NOMO-1 treated with DMSO at 0.1 percent for 48 hours (cell line): ENCODE measurements around the gene SLC22A17.

ENCODE experiments used
- DNase-seq: peaks from one replicate; lab custom pipeline; 2025; ENCODE audit not compliant: unreplicated experiment; lab: John Stamatoyannopoulos, UW

SLC22A17 gene

DNA sequence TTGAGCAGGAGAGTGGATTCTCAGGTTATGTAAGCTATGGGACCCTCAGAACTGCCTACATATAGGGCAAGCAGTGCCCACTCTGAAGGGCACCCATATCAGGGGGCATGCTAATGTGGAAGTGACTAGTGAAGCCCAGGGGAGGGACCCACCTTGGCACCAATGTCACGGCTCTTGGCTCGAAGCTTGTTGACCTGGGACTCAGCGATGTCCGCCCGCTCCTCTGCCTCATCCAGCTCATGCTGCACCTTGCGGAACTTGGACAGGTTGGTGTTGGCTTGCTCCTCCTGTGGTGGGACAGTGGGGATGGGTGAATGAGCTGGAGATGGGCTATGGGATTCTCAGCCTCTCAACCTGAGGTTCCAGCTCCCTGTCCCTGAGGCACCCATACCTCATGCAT lies 29.6 kb upstream of the SLC22A17 start:
- no peak for DNase-seq

DNA sequence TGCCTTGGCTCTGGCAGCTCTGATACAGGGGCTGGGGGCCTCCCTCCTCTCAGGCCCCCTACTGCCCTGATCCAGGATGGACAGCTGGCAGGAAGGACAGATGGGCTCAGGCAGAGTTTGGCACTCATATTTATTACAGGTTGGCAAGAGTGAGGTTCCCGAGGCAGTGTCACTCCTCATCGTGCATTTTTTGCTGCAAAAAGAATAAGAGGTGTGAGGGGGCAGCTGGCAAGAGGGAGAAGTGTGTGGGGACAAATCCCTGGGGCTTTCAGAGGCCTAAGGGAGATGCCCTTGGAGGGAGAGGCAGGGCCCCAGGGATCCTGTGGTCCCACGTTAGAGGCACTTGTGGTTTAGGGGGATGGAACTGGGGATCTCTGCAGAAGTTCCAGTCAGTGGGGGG lies 29.2 kb upstream of the SLC22A17 start:
- peak; percentile 85 for DNase-seq

DNA sequence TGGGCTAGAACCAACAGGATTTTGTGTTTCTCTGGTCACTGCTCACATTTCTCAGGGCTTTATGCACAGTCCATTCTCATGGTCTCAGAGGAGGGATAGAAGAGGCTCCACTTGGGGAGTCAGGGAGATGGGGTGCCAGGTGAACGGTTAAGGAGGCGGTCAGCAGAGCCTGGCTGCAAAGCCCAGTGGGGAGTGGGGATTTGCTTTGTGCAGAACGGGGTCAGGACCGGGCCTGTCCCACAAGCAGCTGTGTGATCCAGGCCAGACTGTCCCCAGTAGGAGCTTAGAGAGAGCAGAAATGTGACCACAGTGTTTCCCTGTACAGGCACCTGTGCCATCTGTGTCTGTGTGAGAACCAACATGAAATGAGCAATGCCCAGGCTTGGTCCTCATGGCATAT lies 28.3 kb upstream of the SLC22A17 start:
- no peak for DNase-seq

DNA sequence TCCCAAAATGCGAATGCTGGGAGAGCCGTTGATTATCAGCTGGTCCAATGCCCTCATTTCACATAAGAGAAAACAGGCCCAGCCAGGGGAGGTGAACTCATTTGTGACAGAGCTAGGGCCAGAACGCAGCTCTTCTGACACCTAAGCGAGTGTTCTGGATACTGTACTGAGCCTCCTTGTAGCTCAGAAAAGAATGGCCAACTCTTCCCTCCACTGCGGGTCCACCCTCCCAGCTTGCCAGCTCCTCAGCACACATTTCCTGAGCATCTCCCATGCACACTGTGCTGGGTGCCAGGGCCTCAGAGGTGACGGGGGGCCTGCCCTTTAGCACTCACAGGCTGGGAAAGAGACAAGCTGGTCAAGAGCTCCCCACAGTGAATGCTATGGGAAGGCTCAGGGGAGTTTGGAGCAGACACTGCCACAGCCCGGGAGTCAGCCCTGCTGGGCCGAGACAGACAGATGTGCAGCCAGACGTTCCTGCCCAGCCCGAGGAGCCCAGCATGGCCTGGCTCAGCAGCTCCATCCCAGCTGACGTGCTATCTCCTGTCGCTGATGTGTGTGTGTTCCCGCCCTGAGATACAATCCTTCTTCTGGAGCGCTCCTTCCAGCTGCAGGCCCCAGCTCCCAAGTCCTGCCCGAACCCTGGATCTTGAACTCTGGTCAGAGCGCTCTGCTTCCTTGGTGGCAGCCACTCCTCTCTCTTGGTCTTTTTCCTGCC lies 27.7 kb upstream of the SLC22A17 start:
- no peak for DNase-seq

DNA sequence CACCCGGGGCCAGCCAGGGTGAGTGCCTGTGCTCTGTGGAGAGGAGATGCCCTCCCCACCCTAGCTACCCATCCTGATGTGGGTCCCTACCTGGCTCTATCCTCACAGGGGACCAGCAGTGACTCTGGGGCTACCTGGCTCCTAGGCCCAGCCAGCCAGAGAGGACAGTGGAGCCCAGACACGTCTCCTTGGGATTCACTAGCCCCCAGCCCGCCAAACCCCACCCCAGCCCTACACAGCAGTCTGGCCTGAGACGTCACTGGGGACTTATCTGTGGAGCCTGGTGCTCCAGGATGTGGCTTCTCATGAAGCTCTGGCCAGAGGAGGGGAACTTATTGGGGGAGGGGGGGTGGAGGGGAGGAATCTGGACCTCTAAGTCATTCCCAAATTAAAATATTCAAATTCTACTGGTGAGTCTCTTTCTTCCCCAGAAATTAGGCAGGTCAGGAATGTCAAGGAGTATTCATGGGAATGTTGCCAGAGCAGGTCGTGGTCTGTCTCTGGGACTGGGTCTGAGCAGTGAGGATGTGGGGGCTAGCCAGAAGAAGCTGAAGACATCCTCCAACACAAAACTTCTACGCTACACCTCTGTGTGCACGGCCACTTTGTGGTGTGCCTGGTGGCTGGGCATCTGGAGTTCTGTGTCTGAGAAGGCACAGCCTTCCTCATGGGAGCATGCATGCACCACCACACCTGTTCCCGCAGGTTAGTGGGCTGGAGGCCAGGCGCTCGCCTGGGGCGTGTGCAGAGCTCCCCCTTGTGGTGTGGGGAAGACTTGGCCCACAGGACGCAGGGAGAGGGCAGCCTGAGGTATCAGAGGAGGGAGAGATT lies 26.9 kb upstream of the SLC22A17 start:
- DNase-seq, result no peak

DNA sequence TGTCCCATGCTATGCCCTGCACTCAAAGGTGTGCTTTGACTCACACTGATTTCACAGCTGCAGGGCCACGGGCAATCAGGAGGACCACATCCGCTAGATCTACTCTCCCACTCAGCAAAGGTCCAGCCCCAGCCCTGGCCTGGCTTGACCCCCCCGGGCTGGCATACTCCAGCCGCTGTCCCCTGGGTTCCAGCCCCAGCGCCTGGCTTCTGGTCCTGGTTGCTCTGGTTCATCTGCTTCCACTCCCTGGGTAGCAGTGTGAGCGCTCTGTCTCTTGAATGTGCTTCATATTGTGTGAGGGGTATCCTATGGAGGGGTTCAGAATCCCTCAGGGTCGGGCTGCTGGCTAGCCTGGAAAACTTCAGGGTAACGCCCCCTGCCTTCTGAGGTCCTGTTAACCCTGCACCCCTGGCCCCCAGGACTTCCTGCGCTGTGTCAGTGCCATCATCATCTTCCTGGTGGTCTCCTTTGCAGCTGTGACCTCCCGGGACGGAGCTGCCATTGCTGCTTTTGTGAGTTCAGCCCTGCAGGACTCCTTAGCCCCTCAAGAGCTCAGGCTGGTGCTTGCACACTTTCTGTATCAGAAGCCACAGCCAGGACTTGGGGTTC lies 26.0 kb upstream of the SLC22A17 start:
- no peak for DNase-seq

DNA sequence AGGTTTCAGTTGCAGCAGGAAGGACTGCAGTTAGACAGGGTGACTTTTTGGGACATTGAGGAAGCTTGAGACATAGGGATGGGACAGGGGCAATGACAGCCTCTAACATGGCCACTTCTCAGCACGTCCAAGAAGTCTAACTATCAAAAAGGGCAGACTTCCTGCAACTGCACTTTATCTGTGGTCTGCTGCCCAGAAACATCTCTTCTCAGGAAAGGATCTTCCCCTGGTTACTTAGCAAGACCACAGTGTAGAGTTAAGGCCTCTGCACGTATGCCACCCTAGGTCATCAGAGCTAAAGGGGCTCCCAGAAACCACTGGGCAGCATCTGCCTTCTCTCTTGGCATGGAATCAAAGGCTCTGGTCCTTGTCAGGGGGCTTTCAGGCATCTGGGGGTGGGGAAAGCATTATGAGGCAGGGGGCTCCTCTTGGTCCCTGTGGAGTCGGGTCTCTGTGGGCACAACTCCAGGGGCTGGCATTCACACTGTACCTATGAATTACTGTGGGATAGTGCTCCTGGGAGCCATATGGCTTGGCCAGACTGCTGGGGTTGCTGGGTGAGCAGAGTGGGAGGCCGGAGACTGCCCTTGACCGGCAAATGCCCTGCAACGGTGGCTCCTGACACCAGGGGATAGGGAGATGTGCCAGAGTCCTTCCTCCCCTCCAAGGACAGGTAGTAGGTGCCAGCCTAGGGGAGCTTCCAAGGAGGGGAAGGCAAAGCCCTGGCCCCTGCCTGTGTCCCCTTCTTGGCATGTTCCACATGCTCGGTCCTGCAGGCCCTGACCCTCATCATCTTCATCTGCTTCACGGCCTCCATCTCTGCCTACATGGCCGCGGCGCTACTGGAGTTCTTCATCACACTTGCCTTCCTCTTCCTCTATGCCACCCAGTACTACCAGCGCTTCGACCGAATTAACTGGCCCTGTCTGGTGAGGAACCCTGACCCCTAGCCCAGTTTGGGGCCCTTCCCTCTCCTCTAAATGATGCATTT lies 25.2 kb upstream of the SLC22A17 start:
- DNase-seq, result no peak

DNA sequence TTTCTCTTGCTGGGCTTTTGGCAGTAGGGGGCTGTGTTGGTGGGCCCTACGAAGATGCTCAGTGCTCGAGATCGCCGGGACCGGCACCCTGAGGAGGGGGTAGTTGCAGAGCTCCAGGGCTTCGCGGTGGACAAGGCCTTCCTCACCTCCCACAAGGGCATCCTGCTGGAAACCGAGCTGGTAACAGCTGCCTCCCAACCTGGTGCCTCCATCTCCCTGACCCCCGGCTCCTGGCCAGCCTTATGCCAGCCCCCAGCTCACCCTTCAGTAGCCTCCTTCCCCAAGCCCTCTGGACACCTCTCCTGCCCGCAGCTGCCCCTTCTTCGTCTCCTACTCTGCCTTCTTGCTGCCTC lies 24.5 kb upstream of the SLC22A17 start:
- DNase-seq, result no peak

DNA sequence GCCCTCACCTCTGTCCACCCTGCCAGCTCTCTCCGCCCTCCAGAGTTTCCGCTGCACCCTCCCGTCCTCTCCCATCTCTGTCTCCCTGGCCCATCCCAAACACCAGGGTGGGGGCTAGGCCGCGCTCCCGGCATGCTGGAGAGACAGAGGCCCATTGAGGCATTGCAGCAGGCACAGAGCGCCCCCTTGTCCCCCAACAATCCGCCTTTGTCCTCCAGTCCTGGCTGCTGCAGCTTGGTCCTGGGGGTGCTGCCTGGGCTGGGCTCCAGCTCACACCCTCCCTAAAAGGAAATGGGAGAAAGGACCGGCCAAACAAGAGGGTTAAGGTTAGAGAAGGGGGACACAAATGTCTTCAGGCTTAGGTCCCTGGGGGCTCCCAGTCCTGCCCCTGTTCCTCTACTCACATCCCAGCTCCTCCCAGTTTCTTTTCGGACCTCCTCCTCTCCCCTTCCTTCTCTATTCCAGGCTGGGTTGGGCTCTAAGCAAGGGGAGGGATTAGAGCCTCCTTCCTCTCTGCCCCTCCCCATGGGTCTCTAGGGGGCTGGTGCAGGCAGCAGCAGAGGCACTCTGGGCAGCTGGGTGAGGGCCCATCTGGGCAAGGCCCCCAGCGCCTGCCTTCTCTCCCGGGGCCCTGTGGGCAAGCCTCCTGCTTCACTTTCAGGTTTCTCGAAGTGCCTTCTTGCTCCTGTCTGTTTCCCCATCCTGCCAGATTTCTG lies 24.0 kb upstream of the SLC22A17 start, which contains the start of gene CMTM5:
Gene CMTM5 (plus strand): TSS at position 565 of the 716 bp plus-strand sequence. CDS start 206 bp downstream, outside the sequence.
- DNase-seq, result no peak

DNA sequence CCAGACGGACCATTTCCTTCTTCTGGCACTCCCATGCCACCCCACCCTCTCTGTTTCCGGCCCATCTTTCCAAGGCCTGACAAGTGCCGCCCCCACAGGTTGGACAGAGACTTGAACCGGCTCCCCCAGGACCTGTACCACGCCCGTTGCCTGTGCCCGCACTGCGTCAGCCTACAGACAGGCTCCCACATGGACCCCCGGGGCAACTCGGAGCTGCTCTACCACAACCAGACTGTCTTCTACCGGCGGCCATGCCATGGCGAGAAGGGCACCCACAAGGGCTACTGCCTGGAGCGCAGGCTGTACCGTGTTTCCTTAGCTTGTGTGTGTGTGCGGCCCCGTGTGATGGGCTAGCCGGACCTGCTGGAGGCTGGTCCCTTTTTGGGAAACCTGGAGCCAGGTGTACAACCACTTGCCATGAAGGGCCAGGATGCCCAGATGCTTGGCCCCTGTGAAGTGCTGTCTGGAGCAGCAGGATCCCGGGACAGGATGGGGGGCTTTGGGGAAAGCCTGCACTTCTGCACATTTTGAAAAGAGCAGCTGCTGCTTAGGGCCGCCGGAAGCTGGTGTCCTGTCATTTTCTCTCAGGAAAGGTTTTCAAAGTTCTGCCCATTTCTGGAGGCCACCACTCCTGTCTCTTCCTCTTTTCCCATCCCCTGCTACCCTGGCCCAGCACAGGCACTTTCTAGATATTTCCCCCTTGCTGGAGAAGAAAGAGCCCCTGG lies 23.0 kb upstream of the SLC22A17 start:
- no peak for DNase-seq

DNA sequence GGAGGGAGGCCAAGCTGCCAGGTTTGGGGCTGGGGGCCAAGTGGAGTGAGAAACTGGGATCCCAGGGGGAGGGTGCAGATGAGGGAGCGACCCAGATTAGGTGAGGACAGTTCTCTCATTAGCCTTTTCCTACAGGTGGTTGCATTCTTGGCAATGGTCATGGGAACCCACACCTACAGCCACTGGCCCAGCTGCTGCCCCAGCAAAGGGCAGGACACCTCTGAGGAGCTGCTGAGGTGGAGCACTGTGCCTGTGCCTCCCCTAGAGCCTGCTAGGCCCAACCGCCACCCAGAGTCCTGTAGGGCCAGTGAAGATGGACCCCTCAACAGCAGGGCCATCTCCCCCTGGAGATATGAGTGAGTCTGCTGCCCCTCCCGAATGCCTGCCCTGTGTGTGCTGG lies 20.4 kb upstream of the SLC22A17 start:
- no peak for DNase-seq

DNA sequence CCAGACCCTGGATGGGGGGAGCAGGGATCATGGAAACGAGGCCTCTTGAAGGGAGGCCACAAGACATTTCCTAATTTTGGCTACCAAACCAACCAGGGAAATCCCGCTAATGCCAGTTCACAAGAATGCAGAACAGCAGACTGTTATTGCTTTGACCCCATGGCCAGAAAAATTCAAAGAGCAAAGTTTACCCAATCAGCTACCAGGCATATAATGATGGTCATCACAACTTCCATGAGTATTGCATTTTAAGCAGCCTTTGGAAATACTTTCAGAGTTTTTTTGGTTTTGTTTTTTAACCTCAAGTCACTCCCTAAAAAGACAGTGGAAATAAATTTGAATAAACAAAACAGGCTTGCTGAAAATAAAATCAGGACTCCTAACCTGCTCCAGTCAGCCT lies 19.8 kb upstream of the SLC22A17 start, which contains the start of gene IL25:
Gene IL25 (plus strand): TSS at position 301 of the 400 bp plus-strand sequence.
- no peak for DNase-seq

DNA sequence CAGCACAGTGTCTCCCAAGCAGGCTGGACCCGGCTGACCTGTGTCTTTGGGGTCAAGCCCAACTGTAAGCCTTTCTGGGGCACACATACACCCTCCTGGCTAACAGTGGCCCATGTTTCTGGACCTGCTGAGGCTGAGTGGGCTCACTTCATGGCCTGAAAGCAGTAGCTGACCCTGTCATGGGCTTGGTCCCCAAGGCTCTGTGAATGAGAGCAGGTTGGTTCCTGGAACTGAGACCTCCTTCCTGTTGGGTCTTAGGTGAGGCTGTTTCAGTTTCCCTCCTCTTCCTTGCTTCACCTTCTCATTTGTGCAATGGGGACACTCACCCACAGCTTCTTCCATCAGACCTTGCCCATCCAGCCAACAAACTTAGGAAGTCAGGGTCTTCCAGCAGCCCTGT lies 19.2 kb upstream of the SLC22A17 start:
- no peak for DNase-seq

DNA sequence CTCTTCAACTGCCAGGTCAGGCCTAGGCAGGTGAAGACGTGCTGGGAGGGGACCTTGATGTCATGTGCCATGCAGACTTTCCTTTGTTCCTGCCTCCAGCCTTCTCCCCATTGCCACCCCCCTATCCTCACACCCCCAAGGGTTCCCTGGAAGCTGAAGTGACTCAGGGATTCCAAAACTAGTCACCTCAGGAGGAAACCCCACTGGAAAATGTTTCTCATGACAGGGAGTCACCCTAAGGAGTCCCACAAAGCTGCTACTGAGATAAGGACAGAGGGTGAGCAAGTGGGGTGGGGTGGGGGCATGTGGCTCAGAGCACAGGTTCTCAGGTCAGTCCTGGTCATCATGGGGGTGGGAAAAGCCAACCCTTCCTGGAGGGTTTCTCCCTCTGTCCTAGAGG lies 17.5 kb upstream of the SLC22A17 start:
- no peak for DNase-seq

DNA sequence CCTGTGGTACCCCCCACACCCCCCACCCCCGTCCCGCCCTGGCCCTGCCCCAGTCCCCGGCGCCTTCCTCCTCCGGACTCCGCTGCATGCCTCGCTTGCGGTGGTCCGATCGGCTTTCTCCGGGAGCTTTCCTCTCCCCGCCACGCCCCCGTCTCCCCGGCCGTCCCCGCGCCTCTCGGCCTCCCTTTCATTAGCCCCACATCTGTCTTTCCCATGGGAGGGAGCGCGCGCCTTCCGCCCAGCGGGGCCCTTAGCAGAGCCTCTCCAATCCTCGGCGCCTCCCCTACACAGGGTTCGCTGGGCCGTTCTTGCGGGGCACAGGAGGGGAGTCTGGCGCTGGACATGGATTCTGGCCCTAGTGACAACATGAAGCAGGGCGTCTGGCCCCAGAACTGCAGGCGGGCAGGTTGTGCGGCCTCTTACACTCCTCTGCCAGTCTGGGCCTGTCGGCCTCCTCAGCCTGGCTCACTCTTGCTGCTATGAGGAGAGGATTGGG lies 13.8 kb upstream of the SLC22A17 start:
- DNase-seq, result no peak

DNA sequence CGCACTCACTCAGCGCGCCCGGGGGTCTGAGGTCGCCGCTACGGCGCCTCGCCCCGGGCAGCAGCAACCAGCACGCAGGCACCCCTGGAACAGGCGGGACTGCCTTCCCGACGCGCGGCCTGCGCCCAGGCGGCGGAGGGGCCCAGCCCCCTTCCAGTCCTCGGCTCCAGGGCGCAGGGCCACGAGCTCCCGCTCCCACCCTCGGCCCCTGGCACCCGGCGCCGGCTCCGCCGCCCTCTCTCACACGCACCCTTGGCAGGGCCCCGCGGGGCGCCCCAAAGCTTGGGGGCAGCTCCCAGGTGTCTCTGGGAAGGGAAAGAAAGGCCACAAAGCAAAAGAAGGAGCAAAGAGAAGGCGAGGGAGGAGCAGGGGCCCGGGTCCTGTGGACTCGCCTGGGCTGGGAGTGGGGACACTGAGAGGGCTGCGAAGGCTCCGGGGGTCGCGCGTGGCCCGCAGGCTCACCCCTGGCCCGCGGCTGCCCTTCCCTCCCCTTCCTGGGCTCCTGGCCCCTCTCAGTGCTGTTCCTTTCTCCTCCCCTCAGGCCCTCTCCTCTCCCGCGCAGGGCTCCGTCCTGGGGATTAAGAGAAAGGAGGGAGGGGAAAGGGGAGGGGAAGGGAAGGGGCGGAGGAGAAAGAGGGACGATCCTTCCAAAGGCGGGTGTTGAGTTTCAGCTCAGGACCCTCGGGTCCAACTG lies 13.2 kb upstream of the SLC22A17 start:
- DNase-seq, result no peak

DNA sequence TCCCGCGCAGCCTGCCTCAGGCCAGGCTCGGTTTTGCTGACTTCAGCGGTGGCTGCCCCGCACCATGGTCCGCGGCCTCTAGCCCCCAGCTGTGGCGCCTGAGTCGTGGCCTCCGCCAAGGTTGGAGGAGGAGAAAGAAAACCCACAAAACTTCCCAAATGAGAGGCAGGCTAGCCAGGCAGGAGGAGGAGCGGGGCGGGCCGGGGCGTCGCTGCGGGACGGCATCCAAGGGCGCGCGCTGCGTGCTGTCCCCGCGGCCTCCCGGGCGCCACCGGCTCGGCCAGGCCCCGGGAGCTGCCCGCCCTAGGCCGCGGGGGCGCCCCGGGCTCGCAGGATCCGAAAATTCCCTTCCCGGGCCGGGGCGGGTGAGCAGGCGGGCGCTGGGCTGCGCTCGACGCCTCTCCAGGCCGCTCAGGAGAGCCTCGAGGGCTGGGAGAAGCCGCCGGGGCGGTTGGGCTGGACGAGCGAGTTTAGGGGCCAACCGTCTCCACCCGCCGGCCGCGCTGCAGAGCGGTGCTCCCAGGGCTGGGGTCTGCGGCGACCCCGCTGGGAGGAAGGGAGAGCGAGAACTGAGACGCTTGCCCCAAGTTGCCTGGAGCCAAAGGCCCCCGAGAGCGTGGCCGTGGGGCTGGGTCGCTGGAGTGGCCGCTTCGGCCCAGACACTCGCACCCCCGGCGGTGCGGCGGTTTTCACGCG lies 12.5 kb upstream of the SLC22A17 start, which contains the start of gene EFS:
Gene EFS (minus strand): TSS at position 137 of the 696 bp plus-strand sequence. CDS start 147 bp downstream, outside the sequence.
- no peak for DNase-seq
